Endometrial microvascular endothelial cells (primary cell): ENCODE data around the gene NRG2. TPM values are rescaled to one million over a fixed set of nuclear protein-coding genes. Genes with fewer than 3 reads are reported as not detected.

Experiments
- in situ Hi-C: cut with HindIII; loops from 2 replicates; pipeline ENCODE4 v1.10.0; 2017; ENCODE audit warnings: low sequenced_read_pairs, low pct_unique_long_range_greater_than_20kb; ENCODE audit errors: inconsistent ontology term
- total RNA-seq: library from RNA; depleted of rRNA; stranded (reverse); fragments of >200 nt; gene quantifications from one replicate; pipeline ENCODE4 v1.2.3, GENCODE V29; 2015; ENCODE audit errors: inconsistent ontology term

Gene NRG2
- total RNA-seq, result 0.46 TPM

DNA sequence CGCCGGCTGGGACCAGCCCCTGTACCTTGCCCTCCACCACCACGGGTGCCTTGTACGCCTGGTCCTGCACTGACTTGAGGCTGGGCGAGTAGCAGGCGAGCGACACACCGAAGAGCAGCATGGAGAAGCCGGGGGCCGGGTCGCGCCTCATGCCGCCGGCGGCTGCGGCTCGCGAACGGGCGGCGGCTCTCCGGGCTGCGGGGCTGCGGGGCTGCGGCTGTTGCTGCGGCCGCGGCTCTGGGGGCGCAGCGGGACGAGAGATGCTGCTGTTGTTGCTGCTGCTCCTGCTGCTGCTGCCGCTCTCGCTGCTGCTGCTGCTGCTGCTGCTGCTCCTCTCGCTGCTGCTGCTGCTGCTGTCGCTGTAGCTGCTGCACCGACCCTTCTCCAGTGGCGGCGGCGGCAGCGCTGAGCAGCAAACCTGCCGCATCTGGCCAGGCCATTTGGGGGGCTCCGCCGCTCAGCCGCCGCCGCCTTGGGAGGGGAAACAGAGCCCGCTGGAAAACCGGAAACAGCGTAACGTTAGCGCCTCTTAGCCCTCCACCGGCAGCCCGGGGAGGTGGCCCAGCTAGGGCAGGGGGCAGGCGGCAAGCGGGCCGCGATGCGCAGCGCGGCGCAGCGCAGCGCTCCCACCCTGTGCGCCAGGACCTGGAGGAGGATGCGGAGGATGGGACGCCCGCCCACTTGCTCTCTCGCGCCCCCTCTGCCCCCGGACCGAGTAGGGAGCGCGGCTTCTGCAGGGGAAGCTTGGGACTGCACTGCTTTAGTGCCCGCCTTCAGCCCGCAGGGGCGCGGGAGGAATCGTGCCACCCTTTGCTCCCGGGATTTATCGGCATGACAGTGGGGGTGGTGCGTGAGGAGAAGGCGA, at the start of gene NRG2:
NRG2 (minus strand) TSS at position 657 of the 865 bp plus-strand sequence.
- in situ Hi-C loops, result no loop called here

DNA sequence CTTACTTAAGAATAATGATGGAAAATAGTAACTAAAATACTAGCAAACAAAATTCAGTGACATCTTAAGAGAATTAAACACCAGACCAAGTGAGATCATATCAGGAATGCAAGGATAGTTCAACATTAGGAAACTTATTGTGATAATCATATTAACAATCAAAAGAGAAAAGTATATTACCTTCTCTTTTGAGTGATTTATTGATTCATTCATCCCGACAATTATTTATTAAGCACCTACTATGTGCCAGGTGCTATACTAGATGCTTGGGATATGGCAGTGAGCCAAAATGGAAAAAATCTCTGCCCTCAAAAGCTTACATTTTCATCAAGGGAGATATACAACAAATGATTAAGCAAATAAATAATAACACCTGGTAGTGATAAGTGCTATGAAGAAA, 47.2 kb upstream of the NRG2 start:
- in situ Hi-C loops, result no loop called here

DNA sequence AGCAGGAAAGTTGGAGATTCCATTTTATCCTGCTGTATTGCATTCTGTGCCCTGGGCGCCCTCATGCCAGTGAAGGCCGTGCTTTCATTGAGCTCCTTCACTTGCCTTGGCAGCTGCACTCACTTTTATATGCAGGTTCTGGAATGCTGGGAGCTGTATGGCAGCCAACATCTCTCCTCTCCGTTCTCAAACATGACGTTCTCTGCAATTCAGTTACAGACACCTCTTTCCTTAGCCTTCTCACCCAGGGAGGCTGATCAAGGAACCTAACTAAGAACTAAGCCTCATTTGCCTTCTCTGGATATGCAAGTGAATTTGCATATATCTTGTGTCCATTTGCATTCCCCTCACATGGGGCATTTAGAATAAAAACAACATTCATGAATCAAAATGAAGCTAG, 41.4 kb upstream of the NRG2 start:
- in situ Hi-C loops, result no loop called here

DNA sequence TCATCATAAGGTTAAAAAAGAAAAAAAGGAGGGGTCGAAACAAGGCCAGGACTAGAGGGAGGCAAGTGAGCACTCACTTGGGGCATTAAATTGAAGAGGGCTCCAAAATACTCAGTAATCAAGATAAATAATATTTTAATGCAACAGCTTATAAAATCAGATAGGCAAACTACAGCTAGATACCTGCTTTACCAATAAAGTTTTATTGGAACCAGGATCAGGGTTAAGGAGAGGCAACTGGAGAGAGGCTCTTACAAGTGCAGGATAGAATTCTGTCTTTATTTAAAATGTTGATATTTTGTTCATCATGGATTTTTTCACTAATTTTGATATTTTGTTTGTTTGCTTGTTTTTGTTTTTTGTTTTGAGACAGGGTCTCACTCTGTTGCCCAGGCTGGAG, 40.6 kb upstream of the NRG2 start:
- in situ Hi-C loops, result no loop called here

DNA sequence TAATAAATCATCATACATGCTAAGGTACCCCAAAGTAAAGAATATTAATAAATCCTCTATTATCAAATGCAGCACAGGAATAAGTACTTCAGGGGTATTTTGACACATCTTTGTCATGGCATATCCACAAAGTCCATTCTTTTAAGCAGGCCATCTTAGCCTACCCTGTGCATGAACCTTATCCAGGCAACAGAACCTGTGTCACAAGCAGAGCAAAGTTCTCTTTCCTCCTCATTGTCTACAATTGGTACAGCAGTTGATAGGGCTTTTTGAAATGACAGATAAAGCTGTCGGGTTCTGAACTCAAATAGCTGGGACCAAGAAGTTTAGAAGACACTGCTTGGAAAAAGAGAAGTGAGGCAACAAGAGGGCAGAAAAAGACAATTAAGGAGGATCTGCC, 40.0 kb upstream of the NRG2 start:
- in situ Hi-C loops, result no loop called here

DNA sequence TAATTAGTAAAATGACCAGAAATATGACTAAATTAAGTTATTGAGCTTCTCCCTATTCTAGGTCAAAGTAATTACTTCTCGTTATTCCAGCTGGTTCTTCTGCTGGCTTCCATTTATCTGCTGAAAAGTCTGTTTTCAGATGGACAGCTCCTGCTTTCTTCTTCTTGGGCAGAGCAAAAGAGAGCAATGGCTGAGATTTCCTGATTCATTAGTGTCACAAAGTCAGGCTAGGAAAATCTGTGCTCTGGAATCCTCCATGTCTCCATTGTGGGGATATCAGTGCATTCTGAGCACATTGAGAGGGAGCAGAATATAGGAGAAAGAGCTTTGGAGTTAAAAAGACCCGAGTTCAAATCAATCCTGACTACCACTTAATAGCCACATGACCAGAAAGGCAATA, 33.7 kb upstream of the NRG2 start:
- in situ Hi-C loops, result no loop called here

DNA sequence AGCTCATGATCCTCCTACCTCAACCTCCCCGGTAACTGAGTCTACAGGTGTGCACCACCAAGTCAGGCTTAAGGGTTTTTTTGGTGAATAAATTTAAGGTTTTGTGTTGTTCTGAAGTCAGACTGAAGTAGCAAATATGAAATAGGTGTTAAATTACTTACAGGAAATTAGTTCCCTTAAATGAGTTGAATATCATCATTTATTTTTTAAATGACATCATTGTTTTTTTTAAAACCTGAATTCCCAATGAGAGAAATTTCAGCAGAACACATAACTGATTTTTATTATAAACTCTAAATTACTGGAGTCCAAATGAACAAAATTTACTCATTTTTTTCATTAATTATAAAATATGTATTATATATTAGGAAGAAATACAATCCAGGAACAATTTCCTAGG, 33.0 kb upstream of the NRG2 start:
- in situ Hi-C loops, result no loop called here

DNA sequence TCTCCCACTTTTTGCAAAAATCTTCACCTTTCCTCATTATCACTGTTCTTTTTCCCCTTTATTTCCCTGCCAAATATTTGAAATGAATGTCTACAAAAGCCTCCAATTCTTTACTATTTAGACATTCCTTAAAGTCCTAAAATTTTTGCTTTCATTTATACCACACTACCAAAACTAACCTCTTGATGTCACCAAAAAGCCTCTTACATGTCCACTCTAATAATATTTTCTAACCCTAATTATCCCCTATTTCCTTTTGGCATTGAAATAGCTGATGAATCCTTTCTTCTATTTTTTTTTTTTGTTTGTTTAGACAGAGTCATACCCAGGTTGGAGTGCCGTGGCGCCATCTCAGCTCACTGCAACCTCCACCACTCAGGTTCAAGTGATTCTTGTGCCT, 32.3 kb upstream of the NRG2 start:
- in situ Hi-C loops, result no loop called here

DNA sequence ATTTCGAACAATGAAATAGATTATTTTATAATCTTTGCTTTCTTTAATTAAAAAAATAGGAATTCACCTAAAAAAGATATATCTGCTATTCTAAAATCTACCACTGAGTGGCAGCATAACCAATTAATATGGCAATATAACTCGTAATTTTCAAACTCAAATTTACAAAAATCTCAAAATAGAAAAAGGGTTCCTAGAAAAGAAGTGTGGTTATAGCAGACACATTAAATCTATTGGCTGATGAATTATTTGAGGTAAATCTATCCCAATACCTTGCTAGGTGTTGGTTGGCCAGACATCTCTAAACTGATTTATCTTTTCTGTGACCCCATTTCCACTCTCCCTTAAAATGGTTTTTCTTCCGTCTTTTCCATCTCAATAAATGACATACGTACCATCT, 30.2 kb upstream of the NRG2 start:
- in situ Hi-C loops, result no loop called here

DNA sequence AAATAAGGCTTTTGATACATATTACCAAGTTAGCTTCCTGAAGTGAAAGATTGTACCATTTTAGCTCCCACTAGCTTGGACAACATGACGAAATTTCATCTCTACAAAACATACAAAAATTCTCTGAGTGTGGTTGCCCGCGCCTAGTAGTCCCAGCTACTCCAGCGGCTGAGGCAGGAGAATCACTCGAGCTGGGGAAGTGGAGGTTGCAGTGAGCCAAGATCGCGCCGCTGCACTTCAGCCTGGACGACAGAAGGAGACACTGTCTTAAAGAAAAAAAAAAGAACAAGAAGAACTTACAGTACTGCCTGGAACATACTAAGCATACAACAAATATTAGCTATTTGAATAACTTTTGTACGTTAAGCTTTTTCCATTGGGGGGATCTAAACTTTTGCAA, 29.7 kb upstream of the NRG2 start:
- in situ Hi-C loops, result no loop called here

DNA sequence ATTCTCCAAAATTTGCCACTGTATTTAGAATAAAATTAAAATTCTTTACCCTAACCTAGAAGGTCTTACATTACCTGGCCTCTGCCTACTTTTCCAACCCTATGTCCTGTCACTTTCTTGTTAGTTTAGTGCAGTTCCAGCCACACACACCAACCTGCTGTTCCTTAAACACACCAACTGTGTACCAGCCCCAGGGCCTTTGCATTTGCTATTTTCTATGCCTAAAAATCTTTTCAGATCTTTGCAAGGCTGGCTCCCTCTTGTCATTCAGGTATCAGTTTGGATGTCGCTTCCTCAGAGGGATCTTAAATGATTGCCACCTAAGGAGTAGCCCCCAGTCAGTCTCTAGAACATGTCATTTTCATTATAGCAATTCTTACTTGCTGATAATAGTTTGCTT, 17.7 kb upstream of the NRG2 start:
- in situ Hi-C loops, result no loop called here

DNA sequence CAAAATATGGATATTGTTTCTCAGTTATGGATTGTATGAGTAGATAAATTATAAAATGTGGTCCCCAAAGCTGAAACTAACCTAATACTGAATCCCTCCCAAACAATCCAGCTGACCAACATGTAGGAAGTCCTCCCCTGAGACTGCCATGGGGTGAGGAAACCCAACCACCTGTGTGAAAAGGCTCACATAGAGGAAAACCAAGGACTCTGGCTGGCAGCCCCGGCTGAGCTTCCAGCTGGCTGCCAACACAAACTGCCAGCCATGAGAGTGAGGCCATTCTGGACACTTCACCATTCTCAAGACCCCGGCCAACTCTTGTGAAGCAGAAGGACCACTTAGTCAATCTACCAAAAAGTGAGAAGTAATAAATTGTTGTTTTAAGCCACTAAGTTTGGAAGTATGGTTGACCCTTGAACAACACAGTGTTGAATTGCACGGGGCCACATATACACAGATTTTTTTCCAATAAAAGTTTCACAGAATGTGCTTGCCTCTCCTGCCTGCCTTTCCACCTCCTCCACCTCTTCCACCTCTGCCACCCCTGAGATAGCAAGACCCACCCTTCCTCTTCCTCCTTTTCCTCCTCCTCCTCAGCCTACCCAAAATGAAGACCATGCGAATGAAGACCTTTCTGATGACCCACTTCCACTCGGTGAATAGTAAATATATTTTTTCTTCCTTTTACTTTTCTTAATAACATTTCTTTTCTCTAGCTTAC, 15.3 kb upstream of the NRG2 start:
- in situ Hi-C loops, result no loop called here

DNA sequence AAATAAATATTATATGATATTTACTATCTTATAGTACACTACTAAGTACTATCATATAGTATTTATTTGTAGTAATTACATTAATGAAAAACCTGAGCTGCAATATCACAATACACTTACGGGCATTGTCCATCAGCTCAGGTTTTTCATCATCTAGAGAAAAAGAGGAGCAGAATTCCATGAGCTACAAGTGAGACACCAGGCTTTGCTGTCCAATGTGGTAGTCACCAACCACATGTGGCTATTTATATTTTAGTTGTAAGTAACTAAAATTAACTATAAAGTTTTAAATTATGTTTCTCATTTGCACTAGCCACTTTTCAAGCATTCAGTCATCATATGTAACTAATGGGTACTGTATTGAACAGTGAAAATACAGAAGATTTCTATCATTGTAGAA, 13.8 kb upstream of the NRG2 start:
- in situ Hi-C loops, result no loop called here

DNA sequence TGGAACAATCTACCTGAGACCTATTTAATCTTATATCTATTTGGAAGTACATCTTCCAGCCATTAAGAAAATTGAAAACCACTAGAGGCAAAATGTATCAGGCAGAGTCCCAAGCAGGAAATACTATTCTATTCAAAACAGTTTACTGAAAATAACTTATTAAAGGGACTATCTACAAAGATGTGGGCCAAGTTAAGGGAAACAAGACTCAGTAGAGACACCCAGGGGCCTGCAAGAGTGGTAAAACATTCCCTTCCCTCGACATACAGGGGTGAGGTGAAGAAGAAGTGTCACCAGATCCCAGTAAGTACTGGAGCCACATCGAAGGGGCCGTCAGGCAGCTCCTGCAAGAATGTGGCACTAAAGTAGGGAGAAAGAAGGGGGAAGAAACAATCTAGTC, 12.1 kb upstream of the NRG2 start:
- in situ Hi-C loops, result no loop called here

DNA sequence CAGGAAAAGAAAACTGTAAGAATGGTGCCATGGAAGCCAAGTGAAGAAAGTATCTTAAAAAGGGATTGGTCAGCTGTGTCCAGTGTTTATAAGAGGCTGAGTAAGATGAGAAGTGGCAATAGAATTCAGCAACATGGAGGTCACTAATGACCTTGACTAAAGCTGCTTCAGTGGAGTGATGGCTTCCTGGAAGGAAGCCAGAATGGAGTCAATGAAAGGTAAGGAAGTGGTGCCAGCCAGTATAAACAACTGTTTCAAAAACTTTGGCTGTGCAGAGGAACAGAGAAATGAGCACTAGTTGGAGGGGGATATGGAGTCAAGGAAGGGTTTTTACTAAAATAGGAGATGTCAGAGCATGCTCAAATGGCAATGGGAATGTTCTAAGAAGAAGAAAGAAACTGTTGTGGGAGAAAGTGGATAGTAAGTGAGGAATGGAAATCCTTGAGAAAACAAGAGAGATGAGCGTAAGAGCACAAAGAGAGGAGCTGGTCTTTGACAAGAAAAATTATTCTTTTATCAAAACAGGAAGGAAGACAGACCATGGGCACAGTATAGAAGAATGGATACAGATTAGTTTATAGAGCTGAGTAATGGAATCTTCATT, 11.1 kb upstream of the NRG2 start:
- in situ Hi-C loops, result no loop called here

DNA sequence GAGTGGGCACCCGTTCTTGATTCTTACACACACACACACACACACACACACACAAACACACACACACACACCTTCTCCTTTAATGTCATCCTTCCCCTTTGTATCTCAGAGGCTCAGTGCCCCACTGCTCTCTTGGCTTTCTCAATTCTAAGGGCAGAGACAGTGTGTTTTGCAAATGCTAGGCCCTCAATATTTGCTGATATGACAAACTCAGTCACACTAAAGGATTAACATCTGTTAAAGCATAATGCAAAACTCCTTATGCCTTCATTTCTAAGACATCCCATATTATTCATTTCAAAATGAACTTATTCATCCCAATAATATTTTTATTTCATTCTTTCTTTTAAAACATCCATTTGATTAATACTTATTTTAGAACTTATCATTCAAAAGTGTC, 8.9 kb upstream of the NRG2 start:
- in situ Hi-C loops, result no loop called here

DNA sequence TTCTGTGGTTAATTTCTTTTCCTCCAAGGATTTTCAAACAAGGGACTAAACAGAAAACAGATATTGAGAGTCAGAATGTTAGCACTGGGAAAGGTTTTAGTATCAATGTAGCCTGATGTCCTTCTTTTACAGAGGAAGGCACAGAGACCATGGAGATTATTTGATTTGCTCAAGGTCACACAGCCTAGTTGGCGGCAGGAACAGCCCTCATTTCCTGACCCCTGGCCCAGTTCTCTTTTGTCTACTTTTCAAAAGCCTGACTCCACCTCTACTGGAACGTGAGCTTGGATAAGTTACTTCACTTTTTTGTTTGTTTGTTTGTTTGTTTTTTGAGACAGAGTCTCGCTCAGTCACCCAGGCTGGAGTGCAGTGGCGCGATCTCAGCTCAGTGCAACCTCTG, 6.6 kb upstream of the NRG2 start:
- in situ Hi-C loops, result no loop called here

DNA sequence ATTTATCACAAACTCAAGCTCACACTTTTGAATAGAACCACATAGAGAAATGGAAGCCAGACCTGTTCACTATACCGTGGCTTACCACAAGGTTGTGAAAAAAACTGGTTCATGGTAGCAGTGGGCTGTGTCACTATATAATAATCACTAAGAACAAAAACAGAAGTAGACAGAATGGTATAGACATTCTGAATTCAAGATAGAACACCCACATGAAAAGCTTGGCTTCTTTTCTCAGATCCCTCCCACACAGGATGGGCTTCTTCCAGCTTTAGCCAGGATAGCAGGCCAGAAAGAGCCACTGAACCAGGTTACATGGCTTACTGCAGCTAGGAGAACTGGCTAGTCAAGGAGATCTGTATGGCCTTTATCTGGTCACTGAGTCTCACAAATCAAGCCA, 6.1 kb upstream of the NRG2 start:
- in situ Hi-C loops, result no loop called here

DNA sequence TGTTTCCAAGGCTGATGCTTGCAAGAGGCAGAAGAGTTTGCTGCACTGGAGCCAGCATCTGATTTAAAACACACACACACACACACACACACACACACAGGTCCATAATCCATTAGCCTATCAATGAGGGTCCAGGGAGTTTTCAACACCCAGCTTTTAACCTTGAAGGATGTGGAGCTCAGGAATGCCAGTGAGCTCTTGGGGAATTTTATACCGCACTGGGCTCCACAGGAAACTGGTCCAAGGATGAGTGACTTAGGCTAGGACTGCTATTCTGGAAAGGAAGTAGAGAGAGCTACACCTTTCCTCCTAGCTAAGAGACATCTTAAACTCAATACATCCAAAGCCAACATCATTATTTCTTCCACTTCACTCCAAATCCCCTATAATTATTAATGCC, 942 bp upstream of the NRG2 start:
- in situ Hi-C loops, result no loop called here

DNA sequence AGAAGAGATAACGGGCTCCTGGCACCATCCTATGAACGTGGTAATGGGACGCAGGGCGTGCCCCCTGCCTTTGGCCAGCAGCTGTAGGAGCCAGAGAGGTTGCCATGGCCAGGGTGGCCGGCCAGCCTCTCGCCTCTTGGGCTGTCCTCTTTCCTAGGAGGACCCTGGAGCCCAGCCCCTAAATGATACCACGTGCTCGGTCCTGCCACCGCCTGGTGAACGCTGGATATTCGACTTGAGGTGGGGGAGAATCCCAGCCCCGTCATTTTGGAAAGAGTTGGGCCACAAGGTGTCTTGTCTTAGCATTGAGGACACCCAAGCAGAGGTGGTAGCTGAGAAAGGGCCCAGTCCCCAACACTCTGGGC, 391 bp upstream of the NRG2 start:
- in situ Hi-C loops, result no loop called here
